OCI-LY3 (cell line): ENCODE data around the gene ZNF444.

Source experiments
- EZH2phosphoT487 ChIP-seq: fragments of 200-600 bp; shearing (Covaris generic); IDR thresholded peaks from 2 replicates; pipeline ENCODE4 v1.6.1; 2018; ENCODE audit warnings: antibody characterized with exemption, mixed run types, low read depth
- TF ChIP-seq, protein P1 (sequence below): fragments of 200-600, 300-600 bp; sonication (generic); IDR thresholded peaks from 2 replicates; pipeline ENCODE4 v1.5.1; 2014; ENCODE audit warnings: antibody characterized with exemption, low read length, low read depth

DNA sequence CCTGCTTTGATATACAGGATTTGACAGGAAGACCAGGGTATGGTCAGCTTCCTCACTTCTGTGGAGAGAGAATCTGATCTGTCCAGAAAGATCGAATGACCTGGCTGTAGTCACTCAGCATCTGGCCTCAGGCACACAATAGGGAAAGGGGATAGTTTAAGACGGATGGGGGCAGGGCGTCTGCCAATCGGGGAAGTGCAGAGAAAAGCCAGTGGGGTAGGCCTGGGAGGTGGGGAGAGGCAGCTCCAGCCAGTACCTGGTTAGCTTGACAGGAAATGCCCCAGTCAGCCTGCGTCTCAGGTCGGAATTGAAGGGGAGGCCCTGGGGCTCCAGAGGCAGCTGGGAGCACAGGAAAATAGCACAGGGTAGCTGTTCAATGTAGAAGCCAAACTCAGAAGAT is 12.4 kb downstream of the ZNF444 start:
- TF ChIP-seq, protein P1, sequence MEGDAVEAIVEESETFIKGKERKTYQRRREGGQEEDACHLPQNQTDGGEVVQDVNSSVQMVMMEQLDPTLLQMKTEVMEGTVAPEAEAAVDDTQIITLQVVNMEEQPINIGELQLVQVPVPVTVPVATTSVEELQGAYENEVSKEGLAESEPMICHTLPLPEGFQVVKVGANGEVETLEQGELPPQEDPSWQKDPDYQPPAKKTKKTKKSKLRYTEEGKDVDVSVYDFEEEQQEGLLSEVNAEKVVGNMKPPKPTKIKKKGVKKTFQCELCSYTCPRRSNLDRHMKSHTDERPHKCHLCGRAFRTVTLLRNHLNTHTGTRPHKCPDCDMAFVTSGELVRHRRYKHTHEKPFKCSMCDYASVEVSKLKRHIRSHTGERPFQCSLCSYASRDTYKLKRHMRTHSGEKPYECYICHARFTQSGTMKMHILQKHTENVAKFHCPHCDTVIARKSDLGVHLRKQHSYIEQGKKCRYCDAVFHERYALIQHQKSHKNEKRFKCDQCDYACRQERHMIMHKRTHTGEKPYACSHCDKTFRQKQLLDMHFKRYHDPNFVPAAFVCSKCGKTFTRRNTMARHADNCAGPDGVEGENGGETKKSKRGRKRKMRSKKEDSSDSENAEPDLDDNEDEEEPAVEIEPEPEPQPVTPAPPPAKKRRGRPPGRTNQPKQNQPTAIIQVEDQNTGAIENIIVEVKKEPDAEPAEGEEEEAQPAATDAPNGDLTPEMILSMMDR = no peak
- no peak for TF ChIP-seq EZH2phosphoT487
